Ascending aorta (tissue), 2 donors: Measurements from ENCODE around the gene THAP9. TPM values are rescaled to one million over a fixed set of nuclear protein-coding genes. Genes with fewer than 3 reads are reported as not detected.
"Not testable (repeated sequence)": the region's sequence is repeated elsewhere in the genome, so short reads cannot be mapped to it uniquely, and the experiment has no call there.

Experiments
- DNase-seq, 2 donors: peaks; one replicate each; pipeline ENCODE4 v3.0.0-alpha.2; 2019; ENCODE audit warnings: low spot score in 2 of 2
- H3K27ac ChIP-seq, 2 donors: fragments of 200-600 bp; sonication (generic); one replicate each; pipeline ENCODE4 v1.5.1; 2016 to 2017; ENCODE audit warnings: mild to moderate bottlenecking in 1 of 2
- H3K27me3 ChIP-seq: fragments of 200-600 bp; sonication (generic); one replicate; pipeline ENCODE4 v1.5.1; 2017
- H3K36me3 ChIP-seq, 2 donors: fragments of 200-600 bp; sonication (generic); one replicate each; pipeline ENCODE4 v1.5.1; 2016
- H3K4me1 ChIP-seq, 2 donors: fragments of 200-600 bp; sonication (generic); one replicate each; pipeline ENCODE4 v1.5.1; 2016 to 2017; ENCODE audit warnings: mild to moderate bottlenecking in 1 of 2
- H3K4me3 ChIP-seq, 2 donors: fragments of 200-600 bp; sonication (generic); one replicate each; pipeline ENCODE4 v1.5.1; 2016 to 2017; ENCODE audit warnings: mild to moderate bottlenecking in 1 of 2
- H3K9me3 ChIP-seq, 2 donors: fragments of 200-600 bp; sonication (generic); one replicate each; pipeline ENCODE4 v1.5.1; 2016
- CTCF ChIP-seq, 3 experiments: fragments of 200-600 bp in 2 of 3; fragments of 450-650 bp in 1 of 3; sonication (generic) in 2 of 3; IDR thresholded peaks; one replicate each; pipeline ENCODE4 v1.5.1; 2016 to 2019; ENCODE audit warnings: antibody characterized with exemption in 3 of 3, mild to moderate bottlenecking in 1 of 3, moderate library complexity in 1 of 3
- intact Hi-C: fragments of 100-400 bp; cut with DNase I; formaldehyde crosslinking; loops from one replicate; pipeline ENCODE4 v1.15.1; 2023
- total RNA-seq: library from RNA; depleted of rRNA; stranded (reverse); fragments of >200 nt; gene quantifications from one replicate; pipeline ENCODE4 v1.1.0, GENCODE V29; 2016

The THAP9 gene
- total RNA-seq, 1 donor from 2014 or later, result 0.32 TPM

- Histone ChIP-seq H3K27me3 (no peaks in the 10 kb centered on the region), H3K9me3 (no peaks in the 10 kb centered on the region), H3K36me3 (peaks cover 0 to 8% of the 10 kb centered on the region in 2 donors), H3K4me3 (no peak overlapping the region), H3K4me1 (peaks cover 0 to 2% of the 10 kb centered on the region in 2 donors), H3K27ac (no peak overlapping the region)
- DNase-seq, result no peak
- intact Hi-C loops, result no loop called here
- TF ChIP-seq CTCF (IDR thresholded peaks at IDR 0.05), result no peak
These were observed 5.9 kb downstream of the THAP9 start for GRCh38 chr4:82906469-82906868.

GRCh38 chr4:82909326-82909725, 8.8 kb downstream of the THAP9 start:
- Histone ChIP-seq H3K9me3 (no peaks in the 10 kb centered on the region), H3K27me3 (no peaks in the 10 kb centered on the region), H3K36me3 (peaks cover 0 to 8% of the 10 kb centered on the region in 2 donors), H3K4me1 (no peaks in the 10 kb centered on the region), H3K27ac (no peak overlapping the region), H3K4me3 (no peak overlapping the region)
- TF ChIP-seq CTCF (IDR thresholded peaks at IDR 0.05), result no peak
- intact Hi-C loops, result no loop called here
- no peak for DNase-seq

- no peak overlapping the region for H3K27ac ChIP-seq
- no peaks in the 10 kb centered on the region for H3K9me3 ChIP-seq
- no peak for TF ChIP-seq CTCF (IDR thresholded peaks at IDR 0.05)
- intact Hi-C loops, result no loop called here
- H3K4me3 ChIP-seq, result no peak overlapping the region
- H3K36me3 ChIP-seq, result peaks cover 3 to 21% of the 10 kb centered on the region in 2 donors
- no peak for DNase-seq
- no peaks in the 10 kb centered on the region for H3K27me3 ChIP-seq
- no peaks in the 10 kb centered on the region for H3K4me1 ChIP-seq
These were observed 12.8 kb downstream of the THAP9 start for GRCh38 chr4:82913305-82913704.

- intact Hi-C loops, result not testable (repeated sequence)
These were observed 13.4 kb downstream of the THAP9 start for GRCh38 chr4:82913968-82914367.

GRCh38 chr4:82918091-82918490, 17.6 kb downstream of the THAP9 start:
- Histone ChIP-seq H3K27me3 (no peaks in the 10 kb centered on the region), H3K9me3 (no peaks in the 10 kb centered on the region), H3K4me3 (no peak overlapping the region), H3K4me1 (no peaks in the 10 kb centered on the region), H3K36me3 (peaks cover 3 to 15% of the 10 kb centered on the region in 2 donors), H3K27ac (no peak overlapping the region)
- intact Hi-C loops, result no loop called here
- no peak for TF ChIP-seq CTCF (IDR thresholded peaks at IDR 0.05)
- DNase-seq, result no peak

More at GRCh38 chr4:82913968-82914367, 13.4 kb downstream of the THAP9 start:
- H3K4me1 ChIP-seq, H3K9me3 ChIP-seq, H3K4me3 ChIP-seq, H3K27me3 ChIP-seq, H3K27ac ChIP-seq, DNase-seq: not testable (repeated sequence)
- H3K36me3 ChIP-seq, result peaks cover 3 to 23% of the 10 kb centered on the region in 2 donors

- no peak for TF ChIP-seq CTCF (IDR thresholded peaks at IDR 0.05)
- no peak for DNase-seq
- Histone ChIP-seq H3K27ac (no peak overlapping the region), H3K4me3 (no peak overlapping the region), H3K4me1 (no peaks in the 10 kb centered on the region), H3K27me3 (no peaks in the 10 kb centered on the region), H3K36me3 (peaks cover 3 to 15% of the 10 kb centered on the region in 2 donors), H3K9me3 (no peaks in the 10 kb centered on the region)
- intact Hi-C loops, result no loop called here
These were observed 18.9 kb downstream of the THAP9 start for GRCh38 chr4:82919386-82919785.
